RWPE2 (cell line): ENCODE measurements around the gene TVP23B.
A peak's percentile ranks its signal among the peaks of the same experiment; 100 is the strongest.
"Not testable (repeated sequence)": the region's sequence is repeated elsewhere in the genome, so short reads cannot be mapped to it uniquely, and the experiment has no call there.

Source experiments
- ATAC-seq: fragments of 200-7000 bp; cut with Tn5 transposase; 3 replicates; pipeline ENCODE4 v1.9.1; 2021; ENCODE audit warnings: low read depth
- DNase-seq: peaks from one replicate; pipeline ENCODE4 v3.0.0-alpha.2; 2020; ENCODE audit warnings: low spot score
- H3K27ac ChIP-seq: fragments of 450-650 bp; 2 replicates; pipeline ENCODE4 v1.5.1; 2017; ENCODE audit warnings: mild to moderate bottlenecking; ENCODE audit not compliant: poor library complexity, severe bottlenecking
- H3K27me3 ChIP-seq: fragments of 250-450 bp; sonication (Bioruptor Pico); 2 replicates; pipeline ENCODE4 v1.5.1; 2021; ENCODE audit warnings: mild to moderate bottlenecking, moderate library complexity; ENCODE audit not compliant: insufficient read depth, poor library complexity, severe bottlenecking
- H3K36me3 ChIP-seq: fragments of 250-450 bp; sonication (Bioruptor Pico); 2 replicates; pipeline ENCODE4 v1.5.1; 2020; ENCODE audit warnings: low read depth, mild to moderate bottlenecking, moderate library complexity
- H3K4me1 ChIP-seq: fragments of 250-450 bp; sonication (Bioruptor Pico); 2 replicates; pipeline ENCODE4 v1.5.1; 2021; ENCODE audit warnings: mild to moderate bottlenecking, moderate library complexity; ENCODE audit not compliant: insufficient read depth, poor library complexity, severe bottlenecking
- H3K4me3 ChIP-seq: fragments of 250-450 bp; sonication (Bioruptor Pico); 2 replicates; pipeline ENCODE4 v1.5.1; 2021; ENCODE audit warnings: mild to moderate bottlenecking, moderate library complexity; ENCODE audit not compliant: severe bottlenecking
- H3K9me3 ChIP-seq: fragments of 250-450 bp; sonication (Bioruptor Pico); 2 replicates; pipeline ENCODE4 v1.5.1; 2021; ENCODE audit warnings: mild to moderate bottlenecking, moderate library complexity; ENCODE audit not compliant: severe bottlenecking
- TF ChIP-seq, protein P1 (sequence below): fragments of 450-650 bp; IDR thresholded peaks from one replicate; pipeline ENCODE4 v1.5.1; 2017; ENCODE audit warnings: mild to moderate bottlenecking, moderate library complexity; ENCODE audit not compliant: poor library complexity, severe bottlenecking

The TVP23B gene

DNA sequence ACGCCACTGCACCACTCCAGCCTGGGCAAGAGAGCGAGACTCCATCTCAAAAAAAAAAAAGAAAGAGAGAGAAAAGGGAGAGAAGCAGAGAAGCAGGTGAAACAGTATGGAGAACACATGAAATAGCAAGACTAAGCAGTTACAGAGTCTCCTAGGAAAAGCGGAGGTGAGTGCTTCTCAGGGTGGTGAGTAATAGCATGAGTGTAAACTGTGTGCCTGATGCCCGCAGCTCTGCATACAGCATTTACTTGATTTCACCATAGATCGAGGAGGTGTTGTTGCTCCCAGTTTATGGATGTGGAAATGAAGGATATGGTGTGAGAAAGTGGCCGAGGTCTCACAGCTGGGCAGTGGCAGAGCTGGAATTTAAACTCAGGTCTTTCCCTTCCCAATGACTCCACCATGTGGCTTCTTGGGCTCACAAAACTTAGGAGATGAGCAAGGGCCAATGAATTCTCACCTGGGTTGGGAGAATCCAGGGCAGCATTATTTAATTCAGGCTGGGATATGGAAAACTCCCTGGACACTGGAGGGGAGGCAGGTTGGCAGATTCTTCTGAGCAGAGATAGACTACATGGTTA, 27.1 kb upstream of the TVP23B start:
- H3K9me3 ChIP-seq, H3K27ac ChIP-seq, H3K36me3 ChIP-seq, H3K27me3 ChIP-seq, DNase-seq, H3K4me1 ChIP-seq, H3K4me3 ChIP-seq: not testable (repeated sequence)
- ATAC-seq, result peak; percentile 61

DNA sequence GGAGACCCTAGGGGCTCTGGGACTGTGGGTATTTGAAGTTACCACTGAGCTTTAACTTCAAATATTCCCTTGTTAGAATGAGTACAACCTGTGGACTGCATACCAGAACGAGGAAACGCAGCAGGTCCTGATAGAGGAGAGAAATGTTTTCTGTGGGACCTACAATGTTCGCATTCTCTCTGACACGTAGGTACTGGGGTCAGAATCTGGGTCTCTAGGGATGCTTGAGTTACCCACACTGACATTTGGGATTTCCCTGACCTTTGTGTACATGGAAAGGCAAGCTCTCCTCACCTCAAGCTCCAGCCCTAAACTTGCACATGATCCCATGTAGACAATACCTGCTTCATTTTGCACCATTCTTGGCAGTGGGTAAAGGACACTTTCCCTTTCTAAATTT, 25.0 kb upstream of the TVP23B start:
- H3K36me3 ChIP-seq, H3K9me3 ChIP-seq, ATAC-seq, H3K27ac ChIP-seq, H3K4me3 ChIP-seq, H3K27me3 ChIP-seq, H3K4me1 ChIP-seq, DNase-seq: not testable (repeated sequence)

DNA sequence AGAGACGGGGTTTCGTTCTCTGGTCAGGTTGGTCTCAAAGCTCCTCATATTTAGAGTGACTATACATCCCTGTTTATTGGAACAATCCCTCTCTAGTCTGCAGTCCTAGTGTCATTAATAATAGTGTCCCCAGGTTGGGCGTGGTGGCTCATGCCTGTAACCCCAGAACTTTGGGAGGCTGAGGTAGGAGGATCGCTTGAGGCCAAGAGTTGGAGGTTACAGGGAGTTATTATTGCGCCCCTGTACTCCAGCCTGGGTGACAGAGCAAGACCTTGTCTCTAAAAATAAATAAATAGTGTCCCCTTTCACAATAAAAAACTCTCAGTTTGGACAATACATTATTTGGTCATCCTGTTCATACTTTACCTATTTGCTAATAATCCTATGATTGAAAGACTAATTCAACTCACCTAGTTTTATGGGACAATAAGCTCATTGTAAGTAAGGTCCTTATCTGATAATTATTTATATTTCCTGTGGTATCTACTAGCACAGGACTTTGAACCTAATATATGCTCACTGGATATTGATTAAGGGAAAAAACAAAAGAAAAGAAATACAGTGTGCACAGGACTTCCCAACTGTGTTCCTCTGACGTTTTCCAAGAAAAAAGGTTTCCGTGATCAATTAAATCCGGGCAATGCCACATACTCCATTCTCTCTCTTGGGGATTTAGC, 23.5 kb upstream of the TVP23B start:
- not testable (repeated sequence) for H3K36me3 ChIP-seq, ATAC-seq, H3K27ac ChIP-seq, H3K4me1 ChIP-seq, H3K27me3 ChIP-seq, H3K9me3 ChIP-seq, DNase-seq, H3K4me3 ChIP-seq

DNA sequence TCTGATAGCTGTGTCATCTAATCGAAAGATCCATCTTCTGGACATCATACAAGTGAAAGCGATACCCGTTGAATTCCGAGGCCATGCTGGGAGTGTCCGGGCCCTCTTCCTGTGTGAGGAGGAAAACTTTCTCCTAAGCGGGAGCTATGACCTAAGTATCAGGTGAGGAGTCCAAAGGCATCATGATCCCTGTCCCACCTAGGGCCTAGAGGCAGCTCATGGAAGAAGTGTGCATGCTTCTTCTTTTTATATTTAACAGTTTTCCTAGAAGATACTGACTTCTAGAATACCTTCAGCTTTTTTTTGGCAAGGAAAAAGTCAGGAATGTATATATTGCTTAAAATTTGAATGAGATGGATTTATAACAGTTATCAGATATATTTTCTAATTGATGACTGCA, 22.6 kb upstream of the TVP23B start:
- H3K27me3 ChIP-seq, ATAC-seq, H3K4me1 ChIP-seq, H3K4me3 ChIP-seq, H3K27ac ChIP-seq, H3K9me3 ChIP-seq, H3K36me3 ChIP-seq, DNase-seq: not testable (repeated sequence)

DNA sequence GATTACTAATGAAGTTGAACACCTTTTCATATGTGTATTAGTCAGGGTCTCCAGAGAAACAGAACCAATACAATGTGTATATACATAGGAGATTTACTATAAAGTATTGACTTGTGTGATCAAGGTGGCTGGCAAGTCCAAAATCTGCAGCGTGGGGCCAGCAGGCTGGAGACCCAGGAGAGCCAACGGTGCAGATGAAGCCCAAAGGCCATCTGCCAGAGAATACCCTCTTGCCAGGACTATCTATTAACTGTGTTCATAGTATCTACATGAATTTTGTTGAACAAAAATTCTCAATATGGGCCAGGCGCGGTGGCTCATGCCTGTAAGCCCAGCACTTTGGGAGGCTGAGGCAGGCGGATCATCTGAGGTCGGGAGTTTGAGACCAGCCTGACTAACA, 20.8 kb upstream of the TVP23B start:
- H3K4me1 ChIP-seq, H3K36me3 ChIP-seq, DNase-seq, H3K27ac ChIP-seq, H3K27me3 ChIP-seq, H3K9me3 ChIP-seq, ATAC-seq, H3K4me3 ChIP-seq: not testable (repeated sequence)

DNA sequence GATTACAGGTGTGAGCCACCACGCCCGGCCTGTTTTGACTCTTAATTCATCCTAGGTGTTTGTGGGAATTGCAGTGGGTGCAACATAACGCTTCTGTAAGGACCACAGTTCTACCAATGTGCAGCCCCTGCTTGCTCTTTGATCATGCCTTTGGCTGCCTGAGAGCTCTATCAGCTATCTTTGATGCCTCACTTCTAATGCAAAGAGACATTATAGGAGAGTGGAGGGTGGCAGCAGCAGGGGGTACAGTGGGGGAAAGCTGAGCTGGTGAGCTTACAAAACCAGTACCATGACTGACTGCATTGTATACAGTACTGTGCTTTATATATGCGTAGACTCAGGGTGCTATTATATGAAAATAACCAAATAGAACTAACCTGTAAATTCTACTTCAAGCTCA, 10.4 kb upstream of the TVP23B start:
- not testable (repeated sequence) for DNase-seq, H3K4me3 ChIP-seq, H3K4me1 ChIP-seq, H3K36me3 ChIP-seq, H3K9me3 ChIP-seq, H3K27ac ChIP-seq, ATAC-seq, H3K27me3 ChIP-seq

DNA sequence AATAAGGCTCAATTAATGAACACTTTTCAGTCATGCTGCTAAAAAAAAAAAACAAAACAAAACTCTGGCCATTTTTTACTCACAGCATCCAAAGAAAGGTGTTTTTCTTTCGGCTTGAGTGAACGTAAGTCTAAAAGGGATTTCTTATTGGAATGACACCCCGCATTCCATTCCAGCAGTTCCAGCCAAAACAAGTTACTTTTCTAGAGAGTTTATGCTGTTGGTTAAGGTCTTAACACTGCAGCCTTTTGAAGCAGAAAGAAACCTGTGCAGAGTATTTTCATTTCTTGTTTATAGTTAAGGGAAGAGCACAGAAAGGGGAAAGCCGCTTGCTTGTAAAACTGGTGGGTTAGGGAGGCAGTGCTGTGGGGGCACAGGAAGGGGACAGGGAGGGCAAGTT, 9.9 kb upstream of the TVP23B start:
- not testable (repeated sequence) for H3K27ac ChIP-seq, H3K4me3 ChIP-seq, H3K4me1 ChIP-seq, H3K36me3 ChIP-seq, H3K27me3 ChIP-seq, DNase-seq, ATAC-seq, H3K9me3 ChIP-seq

DNA sequence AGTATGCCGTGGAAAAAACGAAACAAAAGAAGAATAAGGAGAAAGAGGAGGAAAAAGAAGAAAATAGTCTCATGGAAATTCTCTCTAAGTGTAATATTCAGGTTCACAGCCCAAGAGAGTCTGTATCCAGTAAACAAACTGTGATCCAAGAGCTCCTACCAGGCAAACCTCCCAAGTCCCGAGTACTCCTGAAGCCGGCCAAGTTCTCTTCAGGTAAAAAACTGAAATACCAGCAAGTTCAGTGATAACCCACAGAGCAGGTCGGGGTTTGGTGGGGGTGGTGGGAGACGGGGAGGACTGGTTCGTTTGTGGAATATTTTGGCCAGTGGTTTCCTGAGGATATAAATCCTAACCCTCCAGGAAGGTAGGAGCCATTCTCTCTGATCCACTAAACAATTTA, 8.5 kb upstream of the TVP23B start:
- DNase-seq, result no peak
- Histone ChIP-seq H3K27me3 (no peaks in the 10 kb centered on the region), H3K27ac (no peak overlapping the region), H3K9me3 (no peaks in the 10 kb centered on the region), H3K36me3 (no peaks in the 10 kb centered on the region), H3K4me3 (no peak overlapping the region), H3K4me1 (no peaks in the 10 kb centered on the region)
- ATAC-seq, result no peak
- TF ChIP-seq, protein P1, sequence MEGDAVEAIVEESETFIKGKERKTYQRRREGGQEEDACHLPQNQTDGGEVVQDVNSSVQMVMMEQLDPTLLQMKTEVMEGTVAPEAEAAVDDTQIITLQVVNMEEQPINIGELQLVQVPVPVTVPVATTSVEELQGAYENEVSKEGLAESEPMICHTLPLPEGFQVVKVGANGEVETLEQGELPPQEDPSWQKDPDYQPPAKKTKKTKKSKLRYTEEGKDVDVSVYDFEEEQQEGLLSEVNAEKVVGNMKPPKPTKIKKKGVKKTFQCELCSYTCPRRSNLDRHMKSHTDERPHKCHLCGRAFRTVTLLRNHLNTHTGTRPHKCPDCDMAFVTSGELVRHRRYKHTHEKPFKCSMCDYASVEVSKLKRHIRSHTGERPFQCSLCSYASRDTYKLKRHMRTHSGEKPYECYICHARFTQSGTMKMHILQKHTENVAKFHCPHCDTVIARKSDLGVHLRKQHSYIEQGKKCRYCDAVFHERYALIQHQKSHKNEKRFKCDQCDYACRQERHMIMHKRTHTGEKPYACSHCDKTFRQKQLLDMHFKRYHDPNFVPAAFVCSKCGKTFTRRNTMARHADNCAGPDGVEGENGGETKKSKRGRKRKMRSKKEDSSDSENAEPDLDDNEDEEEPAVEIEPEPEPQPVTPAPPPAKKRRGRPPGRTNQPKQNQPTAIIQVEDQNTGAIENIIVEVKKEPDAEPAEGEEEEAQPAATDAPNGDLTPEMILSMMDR, result no peak

DNA sequence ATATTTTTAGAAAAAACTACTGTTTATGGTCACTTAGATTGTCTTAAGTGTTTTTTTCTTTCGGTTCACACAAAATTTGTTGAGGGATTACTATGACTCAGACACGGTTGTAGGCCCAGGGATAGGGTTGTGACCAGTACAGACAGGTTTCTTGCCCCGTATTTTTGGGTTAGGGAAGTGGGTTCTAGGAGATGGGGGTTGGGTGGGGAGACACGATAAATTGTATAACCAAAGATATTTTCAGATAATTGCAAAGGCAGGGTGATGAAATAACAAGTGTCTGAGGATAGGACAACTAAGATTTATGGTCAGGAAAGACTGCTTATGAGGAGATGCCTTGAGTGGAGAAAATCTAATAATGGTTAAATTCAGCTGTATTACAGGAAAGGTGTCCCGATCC, 822 bp downstream of the TVP23B start:
- not testable (repeated sequence) for ATAC-seq

DNA sequence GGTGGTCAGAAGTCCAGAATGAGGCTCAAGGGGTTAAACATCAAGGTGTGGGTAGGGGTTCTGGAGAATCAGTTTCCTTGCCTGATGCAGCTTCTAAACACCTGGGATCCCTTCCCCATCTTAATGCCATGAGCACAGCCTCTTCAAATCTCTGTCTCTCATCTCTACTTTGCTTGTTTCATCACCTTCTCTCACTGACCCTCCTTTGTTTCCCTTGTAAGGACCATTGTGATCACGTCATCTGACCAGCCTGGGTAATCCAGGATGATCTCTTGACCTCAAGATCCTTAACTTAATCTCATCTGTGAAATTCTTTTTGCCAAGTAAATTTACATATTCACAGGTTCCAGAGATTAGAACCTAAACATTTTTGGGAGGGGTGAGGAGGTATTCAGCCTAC, 5.0 kb downstream of the TVP23B start:
- not testable (repeated sequence) for H3K4me3 ChIP-seq, H3K36me3 ChIP-seq, DNase-seq, H3K27ac ChIP-seq, H3K27me3 ChIP-seq, ATAC-seq, H3K9me3 ChIP-seq, H3K4me1 ChIP-seq

More for the DNA sequence above, 822 bp downstream of the TVP23B start:
- not testable (repeated sequence) for H3K4me3 ChIP-seq, H3K36me3 ChIP-seq, H3K9me3 ChIP-seq, H3K27me3 ChIP-seq, DNase-seq, H3K4me1 ChIP-seq, H3K27ac ChIP-seq

DNA sequence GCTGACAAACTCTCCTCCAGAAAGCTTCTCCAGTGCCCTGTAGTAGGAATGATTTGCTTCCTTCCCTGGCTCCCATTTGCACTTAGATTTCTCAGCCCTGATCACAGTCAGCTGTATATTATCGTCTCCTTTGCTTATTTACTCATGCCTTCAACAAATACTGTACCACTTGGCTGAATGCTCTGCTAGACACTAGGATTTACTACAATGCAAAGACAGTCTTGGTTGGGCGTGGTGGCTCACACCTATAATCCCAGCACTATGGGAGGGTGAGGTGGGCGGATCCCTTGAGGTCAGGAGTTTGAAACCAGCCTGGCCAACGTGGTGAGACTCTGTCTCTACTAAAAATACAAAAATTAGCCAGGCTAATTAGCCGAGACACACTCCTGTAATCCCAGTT, 5.9 kb downstream of the TVP23B start:
- not testable (repeated sequence) for ATAC-seq, H3K27ac ChIP-seq, H3K9me3 ChIP-seq, H3K4me1 ChIP-seq, H3K27me3 ChIP-seq, H3K4me3 ChIP-seq, H3K36me3 ChIP-seq, DNase-seq
